SH-SY5Y (cell line): ENCODE results near the gene LGI2.

Experiments
- GATA2 ChIP-seq: IDR thresholded peaks from 2 replicates; pipeline ENCODE4 v1.6.1; 2011; ENCODE audit warnings: mild to moderate bottlenecking, low read depth, low read length
- GATA3 ChIP-seq: IDR thresholded peaks from 2 replicates; pipeline ENCODE4 v1.6.1; 2011; ENCODE audit warnings: low read depth, mild to moderate bottlenecking, low read length, moderate library complexity

GRCh38 chr4:25063116-25063515 is 32.4 kb upstream of the LGI2 start:
- TF ChIP-seq GATA3 (no peak), GATA2 (no peak)
